ENCODE data around the gene ERFL.
"Not testable (repeated sequence)": the region's sequence is repeated elsewhere in the genome, so short reads cannot be mapped to it uniquely, and the experiment has no call there.

The ERFL gene

DNA sequence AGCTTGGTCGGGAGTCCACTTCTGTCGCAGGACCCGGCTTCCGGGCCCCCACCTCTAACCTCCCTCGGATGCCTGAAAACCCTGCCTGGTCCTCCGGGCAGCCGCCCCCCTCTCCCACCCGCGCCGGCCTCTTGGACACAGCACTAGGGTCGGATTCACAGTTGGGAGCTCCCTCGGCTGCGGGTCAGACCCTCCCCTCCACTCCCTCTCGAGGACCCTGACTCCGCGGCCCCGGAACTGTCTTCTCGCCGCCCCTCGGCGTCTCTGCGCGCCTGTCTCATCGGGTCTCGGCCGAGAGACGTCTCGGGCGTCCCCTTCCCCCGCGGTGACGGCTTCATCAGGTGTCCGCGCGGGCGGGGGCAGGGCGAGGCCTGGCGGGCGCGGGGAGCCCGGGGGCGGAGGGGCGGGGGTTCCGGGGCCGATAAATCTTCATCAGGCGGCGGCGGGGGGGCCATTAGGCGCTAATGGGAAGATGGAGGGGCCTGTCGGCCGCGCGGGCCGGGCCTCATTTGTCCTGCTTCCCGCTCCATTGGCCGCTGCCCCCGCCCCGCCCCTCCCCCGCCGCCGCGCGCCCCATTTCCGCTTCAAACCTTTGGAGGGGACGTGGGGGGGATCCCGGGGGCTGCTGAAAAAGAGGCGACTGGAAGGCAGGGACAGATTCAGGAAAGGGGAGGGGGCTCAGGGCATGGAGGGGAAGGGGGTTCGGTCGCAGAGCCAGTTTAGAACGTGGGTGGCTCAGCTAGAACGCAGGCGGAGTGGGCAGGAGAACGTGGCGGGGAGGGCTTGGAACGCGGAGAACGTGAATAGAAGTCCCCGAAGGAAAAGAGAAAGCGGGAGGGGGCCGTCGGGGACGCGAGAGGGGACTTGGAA is 11.8 kb upstream of the ERFL start:
- no peak overlapping the region for H2AFZ ChIP-seq (ENCODE audit: low read depth, low read length)
- no peaks in the 10 kb centered on the region for H3K36me3 ChIP-seq (ENCODE audit: insufficient read depth, low read length)
- no peak overlapping the region for H3K4me2 ChIP-seq (ENCODE audit: insufficient read depth, low read length)
- H3K9ac ChIP-seq (ENCODE audit: low read depth, low read length): no peak overlapping the region
- no peak overlapping the region for H3K27ac ChIP-seq (ENCODE audit: low read length)
- no peaks in the 10 kb centered on the region for H3K9me3 ChIP-seq (ENCODE audit: insufficient read depth, low read length, severe bottlenecking)
- ATAC-seq (ENCODE audit: insufficient read depth, low read depth): no peak
- no peak overlapping the region for H3K4me3 ChIP-seq (ENCODE audit: low read depth in 1 of 2, low read length in 2 of 2)
- no peaks in the 10 kb centered on the region for H3K27me3 ChIP-seq (ENCODE audit: insufficient read depth, low read length, poor library complexity)
- H3K79me2 ChIP-seq (ENCODE audit: insufficient read depth, low read length): no peaks in the 10 kb centered on the region
- DNase-seq: no peak
- no peak for TF ChIP-seq EZH2 (IDR thresholded peaks at IDR 0.05; ENCODE audit: borderline replicate concordance, low read depth, low read length, severe bottlenecking)
- TF ChIP-seq, protein P1, sequence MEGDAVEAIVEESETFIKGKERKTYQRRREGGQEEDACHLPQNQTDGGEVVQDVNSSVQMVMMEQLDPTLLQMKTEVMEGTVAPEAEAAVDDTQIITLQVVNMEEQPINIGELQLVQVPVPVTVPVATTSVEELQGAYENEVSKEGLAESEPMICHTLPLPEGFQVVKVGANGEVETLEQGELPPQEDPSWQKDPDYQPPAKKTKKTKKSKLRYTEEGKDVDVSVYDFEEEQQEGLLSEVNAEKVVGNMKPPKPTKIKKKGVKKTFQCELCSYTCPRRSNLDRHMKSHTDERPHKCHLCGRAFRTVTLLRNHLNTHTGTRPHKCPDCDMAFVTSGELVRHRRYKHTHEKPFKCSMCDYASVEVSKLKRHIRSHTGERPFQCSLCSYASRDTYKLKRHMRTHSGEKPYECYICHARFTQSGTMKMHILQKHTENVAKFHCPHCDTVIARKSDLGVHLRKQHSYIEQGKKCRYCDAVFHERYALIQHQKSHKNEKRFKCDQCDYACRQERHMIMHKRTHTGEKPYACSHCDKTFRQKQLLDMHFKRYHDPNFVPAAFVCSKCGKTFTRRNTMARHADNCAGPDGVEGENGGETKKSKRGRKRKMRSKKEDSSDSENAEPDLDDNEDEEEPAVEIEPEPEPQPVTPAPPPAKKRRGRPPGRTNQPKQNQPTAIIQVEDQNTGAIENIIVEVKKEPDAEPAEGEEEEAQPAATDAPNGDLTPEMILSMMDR (IDR thresholded peaks at IDR 0.05; ENCODE audit: borderline replicate concordance, extremely low read depth, low read length, poor library complexity, severe bottlenecking): no peak
- no peaks in the 10 kb centered on the region for H4K20me1 ChIP-seq (ENCODE audit: insufficient read depth, low read length)
- H3K4me1 ChIP-seq (ENCODE audit: insufficient read depth, low read length): no peaks in the 10 kb centered on the region

DNA sequence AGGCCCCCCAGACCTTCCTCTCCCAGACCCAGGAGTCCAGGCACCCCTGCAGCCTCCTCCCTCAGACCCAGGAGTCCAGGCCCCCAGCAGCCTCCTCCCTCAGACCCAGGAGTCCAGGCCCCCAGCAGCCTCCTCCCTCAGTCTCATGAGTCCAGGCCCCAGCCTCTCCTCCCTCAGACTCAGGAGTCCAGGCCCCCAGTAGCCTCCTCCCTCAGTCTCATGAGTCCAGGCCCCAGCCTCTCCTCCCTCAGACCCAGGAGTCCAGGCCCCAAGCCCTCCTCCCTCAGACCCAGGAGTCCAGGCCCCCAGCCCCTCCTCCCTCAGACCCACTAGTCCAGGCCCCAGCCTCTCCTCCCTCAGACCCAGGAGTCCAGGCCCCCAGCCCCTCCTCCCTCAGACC is 11.0 kb upstream of the ERFL start:
- not testable (repeated sequence) for H3K9ac ChIP-seq (ENCODE audit: low read depth, low read length); H4K20me1 ChIP-seq (ENCODE audit: insufficient read depth, low read length); H3K36me3 ChIP-seq (ENCODE audit: insufficient read depth, low read length); H3K4me2 ChIP-seq (ENCODE audit: insufficient read depth, low read length); H3K4me3 ChIP-seq (ENCODE audit: low read depth in 1 of 2, low read length in 2 of 2); H3K27ac ChIP-seq (ENCODE audit: low read length); ATAC-seq (ENCODE audit: insufficient read depth, low read depth); H3K27me3 ChIP-seq (ENCODE audit: insufficient read depth, low read length, poor library complexity); H3K4me1 ChIP-seq (ENCODE audit: insufficient read depth, low read length); H2AFZ ChIP-seq (ENCODE audit: low read depth, low read length); DNase-seq; H3K9me3 ChIP-seq (ENCODE audit: insufficient read depth, low read length, severe bottlenecking); H3K79me2 ChIP-seq (ENCODE audit: insufficient read depth, low read length)

DNA sequence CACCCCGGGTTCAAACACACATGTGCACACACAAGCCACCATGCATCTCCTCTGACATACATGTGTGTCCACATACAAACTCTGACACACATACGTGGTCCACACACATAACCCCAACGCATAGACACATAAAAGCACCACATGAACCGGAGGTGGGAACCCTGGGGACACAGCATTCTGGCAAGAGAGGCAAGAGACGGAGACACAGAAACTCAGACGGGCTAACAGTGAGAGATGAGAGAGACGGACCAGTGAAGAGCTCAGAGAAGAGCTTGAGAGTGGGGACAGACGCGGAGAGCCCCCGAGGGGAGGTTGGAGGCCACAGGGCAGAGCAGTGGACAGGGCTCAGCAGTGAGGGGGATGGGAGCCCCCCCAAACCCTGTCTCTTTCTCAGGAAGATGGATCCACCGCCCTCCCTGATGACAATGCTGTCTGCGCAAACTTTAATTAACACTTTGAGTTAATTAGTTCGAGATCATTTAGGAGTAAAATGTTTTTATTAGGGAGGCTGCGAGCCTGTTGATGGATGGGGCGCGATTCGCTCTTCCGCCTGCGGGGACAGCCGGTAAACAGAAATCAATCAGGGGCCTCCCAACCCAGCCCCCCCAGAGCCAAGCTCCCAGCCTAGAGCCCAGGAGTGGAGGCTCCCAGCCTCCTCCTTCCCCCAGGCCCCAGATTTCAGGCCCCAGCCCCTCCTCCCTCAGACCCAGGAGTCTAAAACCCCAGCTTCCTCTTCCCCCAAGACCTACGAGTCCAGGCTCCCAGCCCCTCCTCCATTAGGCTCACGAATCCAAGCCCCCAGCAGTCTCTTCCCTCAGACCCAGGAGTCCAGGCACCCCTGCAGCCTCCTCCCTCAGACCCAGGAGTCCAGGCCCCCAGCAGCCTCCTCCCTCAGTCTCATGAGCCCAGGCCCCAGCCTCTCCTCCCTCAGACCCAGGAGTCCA is 9.5 kb upstream of the ERFL start:
- no peaks in the 10 kb centered on the region for H4K20me1 ChIP-seq (ENCODE audit: insufficient read depth, low read length)
- DNase-seq: no peak
- no peak for TF ChIP-seq EZH2 (IDR thresholded peaks at IDR 0.05; ENCODE audit: borderline replicate concordance, low read depth, low read length, severe bottlenecking)
- TF ChIP-seq, protein P1 (IDR thresholded peaks at IDR 0.05; ENCODE audit: borderline replicate concordance, extremely low read depth, low read length, poor library complexity, severe bottlenecking): peak; percentile 16
- no peak for ATAC-seq (ENCODE audit: insufficient read depth, low read depth)
- no peak overlapping the region for H3K4me2 ChIP-seq (ENCODE audit: insufficient read depth, low read length)
- H3K27me3 ChIP-seq (ENCODE audit: insufficient read depth, low read length, poor library complexity): no peaks in the 10 kb centered on the region
- H3K9me3 ChIP-seq (ENCODE audit: insufficient read depth, low read length, severe bottlenecking): no peaks in the 10 kb centered on the region
- H3K9ac ChIP-seq (ENCODE audit: low read depth, low read length): no peak overlapping the region
- H2AFZ ChIP-seq (ENCODE audit: low read depth, low read length): no peak overlapping the region
- H3K4me3 ChIP-seq (ENCODE audit: low read depth in 1 of 2, low read length in 2 of 2): no peak overlapping the region
- peaks cover 17% of the 10 kb centered on the region for H3K4me1 ChIP-seq (ENCODE audit: insufficient read depth, low read length)
- H3K79me2 ChIP-seq (ENCODE audit: insufficient read depth, low read length): no peaks in the 10 kb centered on the region
- no peak overlapping the region for H3K27ac ChIP-seq (ENCODE audit: low read length)
- H3K36me3 ChIP-seq (ENCODE audit: insufficient read depth, low read length): no peaks in the 10 kb centered on the region

DNA sequence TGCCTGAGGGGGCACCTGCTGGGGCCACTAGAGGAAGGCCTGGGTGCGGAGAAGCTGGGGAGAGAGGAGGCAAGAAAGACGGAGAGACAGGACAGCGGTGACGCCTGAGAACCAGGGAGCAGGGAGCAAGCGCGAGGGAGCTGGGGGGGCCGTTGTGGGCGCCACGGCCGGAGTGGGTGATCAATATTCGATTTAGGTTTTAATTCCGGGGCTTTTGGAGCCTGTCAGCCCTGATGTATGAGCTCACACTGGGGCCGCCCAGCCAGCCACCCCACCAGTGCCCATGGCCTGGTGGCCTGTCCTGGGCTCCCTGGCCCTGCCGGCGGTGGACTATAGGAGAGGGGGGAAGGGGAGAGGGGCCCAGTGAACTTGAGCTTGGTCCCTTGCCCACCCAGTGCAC is 8.7 kb upstream of the ERFL start:
- Histone ChIP-seq H3K36me3 (ENCODE audit: insufficient read depth, low read length) (no peaks in the 10 kb centered on the region), H3K4me3 (ENCODE audit: low read depth in 1 of 2, low read length in 2 of 2) (no peak overlapping the region), H3K4me2 (ENCODE audit: insufficient read depth, low read length) (no peak overlapping the region), H3K79me2 (ENCODE audit: insufficient read depth, low read length) (no peaks in the 10 kb centered on the region), H3K9me3 (ENCODE audit: insufficient read depth, low read length, severe bottlenecking) (no peaks in the 10 kb centered on the region), H3K27ac (ENCODE audit: low read length) (no peak overlapping the region), H3K27me3 (ENCODE audit: insufficient read depth, low read length, poor library complexity) (no peaks in the 10 kb centered on the region), H3K9ac (ENCODE audit: low read depth, low read length) (no peak overlapping the region), H3K4me1 (ENCODE audit: insufficient read depth, low read length) (peaks cover 17% of the 10 kb centered on the region), H2AFZ (ENCODE audit: low read depth, low read length) (no peak overlapping the region), H4K20me1 (ENCODE audit: insufficient read depth, low read length) (no peaks in the 10 kb centered on the region)
- DNase-seq: no peak
- no peak for ATAC-seq (ENCODE audit: insufficient read depth, low read depth)
- TF ChIP-seq EZH2 (IDR thresholded peaks at IDR 0.05; ENCODE audit: borderline replicate concordance, low read depth, low read length, severe bottlenecking): no peak
